Fibroblast of mammary gland (primary cell): ENCODE data around the gene ZNF532.
"Not testable (repeated sequence)": the region's sequence is repeated elsewhere in the genome, so short reads cannot be mapped to it uniquely, and the experiment has no call there.

Experiments
- DNase-seq: peaks from one replicate; pipeline ENCODE4 v3.0.0-alpha.2; 2010; ENCODE audit warnings: low read depth
- H3K4me3 ChIP-seq: 2 replicates; pipeline ENCODE4 v1.5.1; 2011; ENCODE audit warnings: low read depth, mild to moderate bottlenecking, low read length, moderate library complexity; ENCODE audit not compliant: control insufficient read depth
- CTCF ChIP-seq: conservative IDR thresholded peaks from 2 replicates; pipeline ENCODE4 v1.5.1; 2011; ENCODE audit warnings: low read depth, low read length, inconsistent platforms; ENCODE audit not compliant: control insufficient read depth, insufficient read depth

The ZNF532 gene

GRCh38 chr18:59024829-59025228 lies 160.2 kb downstream of the ZNF532 start:
- no peak overlapping the region for H3K4me3 ChIP-seq
- peak; percentile 85 for DNase-seq
- no peak for TF ChIP-seq CTCF

- DNase-seq, H3K4me3 ChIP-seq: not testable (repeated sequence)
These were observed 160.9 kb downstream of the ZNF532 start for GRCh38 chr18:59025532-59025931.

GRCh38 chr18:59026364-59026763 lies 161.7 kb downstream of the ZNF532 start:
- no peak overlapping the region for H3K4me3 ChIP-seq
- TF ChIP-seq CTCF, result no peak
- DNase-seq, result no peak

- no peak for TF ChIP-seq CTCF
- H3K4me3 ChIP-seq, result no peak overlapping the region
- no peak for DNase-seq
These were observed 162.2 kb downstream of the ZNF532 start for GRCh38 chr18:59026831-59027410.

GRCh38 chr18:59029663-59030429 lies 165.2 kb downstream of the ZNF532 start:
- no peak for TF ChIP-seq CTCF
- DNase-seq, result no peak

GRCh38 chr18:59032308-59032707 lies 167.6 kb downstream of the ZNF532 start:
- DNase-seq, result no peak
- H3K4me3 ChIP-seq, result no peak overlapping the region
- no peak for TF ChIP-seq CTCF

More at GRCh38 chr18:59029663-59030429, 165.2 kb downstream of the ZNF532 start:
- H3K4me3 ChIP-seq, result no peak overlapping the region

GRCh38 chr18:59033359-59033758 lies 168.7 kb downstream of the ZNF532 start:
- DNase-seq, result no peak
- no peak overlapping the region for H3K4me3 ChIP-seq
- TF ChIP-seq CTCF, result no peak
